ENCODE results near the gene DLEC1. TPM values are rescaled to one million over a fixed set of nuclear protein-coding genes. Genes with fewer than 3 reads are reported as not detected.
"Not testable (repeated sequence)": the region's sequence is repeated elsewhere in the genome, so short reads cannot be mapped to it uniquely, and the experiment has no call there.

DLEC1 gene
- total and polyA plus RNA-seq, 2 of the 4 experiments (the other 2 are of a cell fraction), result 0.03 TPM; not detected in 1

GRCh38 chr3:38082296-38082695 lies 43.3 kb downstream of the DLEC1 start:
- H3K14ac ChIP-seq (replicated peaks; ENCODE audit: low read depth, low read length); H2BK5ac ChIP-seq (ENCODE audit: low read depth, low read length, poor library complexity, severe bottlenecking); BruUV-seq (replicated peaks); H2BK20ac ChIP-seq (ENCODE audit: low read depth, low read length); intact Hi-C loops (cut with micrococcal nuclease); H2AK9ac ChIP-seq (replicated peaks; ENCODE audit: low read depth, low read length, poor library complexity); H2BK15ac ChIP-seq (ENCODE audit: low read depth, low read length); in situ Hi-C loops (cut with MboI; ENCODE audit: low sequenced_read_pairs); H4K91ac ChIP-seq (ENCODE audit: insufficient read depth, low read depth, low read length); H3K18ac ChIP-seq (ENCODE audit: low read depth, low read length); H3K4me1 ChIP-seq (ENCODE audit: control insufficient read depth, insufficient read depth, low read length); H4K20me1 ChIP-seq (ENCODE audit: insufficient read depth, low read length); H3K36me3 ChIP-seq (ENCODE audit: control insufficient read depth, insufficient read depth, low read length); H2AK5ac ChIP-seq (ENCODE audit: low read depth, low read length); H3K4me2 ChIP-seq (ENCODE audit: low read depth, low read length); dilution Hi-C loops (cut with HindIII; ENCODE audit: low sequenced_read_pairs, unreplicated experiment); H3K4ac ChIP-seq (ENCODE audit: low read depth, low read length); H4K5ac ChIP-seq (ENCODE audit: low read depth, low read length); H3K9me1 ChIP-seq (ENCODE audit: insufficient read depth, low read length); H2AFZ ChIP-seq (replicated peaks; ENCODE audit: low read length, poor library complexity); H3K9ac ChIP-seq (ENCODE audit: low read depth, low read length); POLR2A ChIA-PET (ENCODE audit: unreplicated experiment); H3K27me3 ChIP-seq (ENCODE audit: control insufficient read depth, insufficient read depth, low read length); H3K4me3 ChIP-seq (ENCODE audit: insufficient read depth, low read depth, low read length); H3K79me1 ChIP-seq (ENCODE audit: low read depth in 1 of 2, low read length in 2 of 2); H3K56ac ChIP-seq (ENCODE audit: extremely low read depth, insufficient read depth, low read length); ATAC-seq (ENCODE audit: low read depth); DNase-seq; H4K8ac ChIP-seq (ENCODE audit: low read depth in 2 of 2, low read length in 2 of 2); CTCF ChIA-PET; H3K27ac ChIP-seq (ENCODE audit: insufficient read depth, low read length); H3K23ac ChIP-seq (ENCODE audit: low read depth, low read length); H2BK120ac ChIP-seq (ENCODE audit: low read depth, low read length); H3K9me3 ChIP-seq (ENCODE audit: control insufficient read depth, insufficient read depth, low read length): not testable (repeated sequence)
- no CpG with 5 or more reads among the region's 16 CpGs for WGBS, 2 experiments (ENCODE audit: extremely low coverage in 2 of 2, insufficient read length in 1 of 2)

GRCh38 chr3:38083254-38083653 lies 44.2 kb downstream of the DLEC1 start:
- H3K9ac ChIP-seq (ENCODE audit: low read depth, low read length); H3K23ac ChIP-seq (ENCODE audit: low read depth, low read length); in situ Hi-C loops (cut with MboI; ENCODE audit: low sequenced_read_pairs); DNase-seq; H2BK120ac ChIP-seq (ENCODE audit: low read depth, low read length); intact Hi-C loops (cut with micrococcal nuclease); H4K20me1 ChIP-seq (ENCODE audit: insufficient read depth, low read length); H3K4me3 ChIP-seq (ENCODE audit: insufficient read depth, low read depth, low read length); H3K4ac ChIP-seq (ENCODE audit: low read depth, low read length); H2BK20ac ChIP-seq (ENCODE audit: low read depth, low read length); H3K79me1 ChIP-seq (ENCODE audit: low read depth in 1 of 2, low read length in 2 of 2); H3K36me3 ChIP-seq (ENCODE audit: control insufficient read depth, insufficient read depth, low read length); POLR2A ChIA-PET (ENCODE audit: unreplicated experiment); H4K91ac ChIP-seq (ENCODE audit: insufficient read depth, low read depth, low read length); H4K5ac ChIP-seq (ENCODE audit: low read depth, low read length); BruUV-seq (replicated peaks); CTCF ChIA-PET; H4K8ac ChIP-seq (ENCODE audit: low read depth in 2 of 2, low read length in 2 of 2); H3K4me2 ChIP-seq (ENCODE audit: low read depth, low read length); H2AK5ac ChIP-seq (ENCODE audit: low read depth, low read length); H2BK15ac ChIP-seq (ENCODE audit: low read depth, low read length); H3K27me3 ChIP-seq (ENCODE audit: control insufficient read depth, insufficient read depth, low read length); ATAC-seq (ENCODE audit: low read depth); H3K9me3 ChIP-seq (ENCODE audit: control insufficient read depth, insufficient read depth, low read length); H3K4me1 ChIP-seq (ENCODE audit: control insufficient read depth, insufficient read depth, low read length); H2AK9ac ChIP-seq (replicated peaks; ENCODE audit: low read depth, low read length, poor library complexity); H3K9me1 ChIP-seq (ENCODE audit: insufficient read depth, low read length); H2BK5ac ChIP-seq (ENCODE audit: low read depth, low read length, poor library complexity, severe bottlenecking); H3K27ac ChIP-seq (ENCODE audit: insufficient read depth, low read length); H2AFZ ChIP-seq (replicated peaks; ENCODE audit: low read length, poor library complexity); dilution Hi-C loops (cut with HindIII; ENCODE audit: low sequenced_read_pairs, unreplicated experiment); H3K56ac ChIP-seq (ENCODE audit: extremely low read depth, insufficient read depth, low read length); H3K18ac ChIP-seq (ENCODE audit: low read depth, low read length); H3K14ac ChIP-seq (replicated peaks; ENCODE audit: low read depth, low read length): not testable (repeated sequence)
- WGBS, 2 experiments (ENCODE audit: extremely low coverage in 2 of 2, insufficient read length in 1 of 2), result no CpG with 5 or more reads among the region's 1 CpG
